ENCODE results near the gene CD247. TPM values are rescaled to one million over a fixed set of nuclear protein-coding genes. Genes with fewer than 3 reads are reported as not detected.

Gene CD247
- total and polyA plus RNA-seq, 9 of the 15 experiments (the other 6 are each of a cell fraction or from before 2014, with no cell fraction given), result 0.08 to 0.42 (median 0.28) TPM; not detected in 5

DNA sequence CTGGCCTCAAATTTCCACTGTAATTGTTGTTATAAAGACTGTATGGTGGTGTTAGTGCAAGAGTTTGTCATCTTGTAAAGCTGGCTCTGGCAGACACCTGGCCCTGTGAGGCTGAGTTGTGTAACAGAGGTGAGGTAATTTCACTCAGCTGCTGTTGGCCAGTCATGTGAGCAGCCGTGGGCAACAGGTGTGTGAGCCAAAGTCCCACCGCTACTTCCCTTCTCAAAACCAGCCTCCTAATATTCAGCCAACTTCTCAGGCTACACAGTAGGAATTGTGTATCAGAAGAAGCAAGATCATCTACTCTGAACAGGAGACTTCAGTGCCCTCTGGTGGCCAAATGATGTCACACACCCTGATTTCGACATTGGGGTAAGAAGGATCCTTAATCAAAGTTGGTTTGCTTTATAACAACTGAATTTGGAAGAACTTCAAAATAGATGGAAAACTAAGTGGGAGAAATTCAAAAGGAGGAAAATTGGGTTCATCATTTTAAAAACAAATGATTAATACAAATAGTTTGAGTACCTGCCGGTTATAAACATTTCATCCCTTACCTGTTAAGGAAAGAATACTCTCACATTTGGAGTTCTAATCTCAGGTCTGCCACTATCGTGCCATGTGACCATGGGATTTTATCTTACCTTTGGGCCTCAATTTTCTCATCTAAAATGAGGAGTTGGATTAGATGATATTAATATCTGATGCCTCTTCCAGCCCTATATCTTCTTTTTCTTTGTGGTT, 37.8 kb upstream of the CD247 start (continued):
- TF ChIP-seq, protein P1, sequence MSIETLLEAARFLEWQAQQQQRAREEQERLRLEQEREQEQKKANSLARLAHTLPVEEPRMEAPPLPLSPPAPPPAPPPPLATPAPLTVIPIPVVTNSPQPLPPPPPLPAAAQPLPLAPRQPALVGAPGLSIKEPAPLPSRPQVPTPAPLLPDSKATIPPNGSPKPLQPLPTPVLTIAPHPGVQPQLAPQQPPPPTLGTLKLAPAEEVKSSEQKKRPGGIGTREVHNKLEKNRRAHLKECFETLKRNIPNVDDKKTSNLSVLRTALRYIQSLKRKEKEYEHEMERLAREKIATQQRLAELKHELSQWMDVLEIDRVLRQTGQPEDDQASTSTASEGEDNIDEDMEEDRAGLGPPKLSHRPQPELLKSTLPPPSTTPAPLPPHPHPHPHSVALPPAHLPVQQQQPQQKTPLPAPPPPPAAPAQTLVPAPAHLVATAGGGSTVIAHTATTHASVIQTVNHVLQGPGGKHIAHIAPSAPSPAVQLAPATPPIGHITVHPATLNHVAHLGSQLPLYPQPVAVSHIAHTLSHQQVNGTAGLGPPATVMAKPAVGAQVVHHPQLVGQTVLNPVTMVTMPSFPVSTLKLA (conservative IDR thresholded peaks at IDR 0.05), result no peak; a peak in 1 of 4 replicates
- TF ChIP-seq CREM (IDR thresholded peaks at IDR 0.05; ENCODE audit: low read depth), result peak; percentile 85
- TF ChIP-seq ETV6 (IDR thresholded peaks at IDR 0.05; ENCODE audit: borderline replicate concordance in 1 of 2, low read depth in 2 of 2, low read length in 1 of 2), result no peak
- no peak for TF ChIP-seq ETV6 (CRISPR knock-in tag; IDR thresholded peaks at IDR 0.05; ENCODE audit: borderline replicate concordance)
- no peak for TF ChIP-seq ETS2 (tag; IDR thresholded peaks at IDR 0.05; ENCODE audit: borderline replicate concordance, poor library complexity, severe bottlenecking)
- no peak for TF ChIP-seq SIX5 (IDR thresholded peaks at IDR 0.05; ENCODE audit: borderline replicate concordance in 1 of 2, insufficient read depth in 1 of 2, low read depth in 1 of 2, low read length in 2 of 2)
- 0 out of 2 replicates have a peak, but pooled peaks have one; percentile 5 for TF ChIP-seq MAFF (IDR thresholded peaks at IDR 0.05; ENCODE audit: low read length)
- TF ChIP-seq SMC3 (conservative IDR thresholded peaks at IDR 0.05; ENCODE audit: insufficient read depth, low read depth, low read length), result peak; percentile 78
- no peak for TF ChIP-seq ZNF778 (CRISPR knock-in tag; IDR thresholded peaks at IDR 0.05)
- TF ChIP-seq CC2D1A (IDR thresholded peaks at IDR 0.05), result no peak
- TF ChIP-seq NCOA2 (IDR thresholded peaks at IDR 0.05; ENCODE audit: partially characterized antibody in 2 of 2), result no peak
- TF ChIP-seq, protein P2, sequence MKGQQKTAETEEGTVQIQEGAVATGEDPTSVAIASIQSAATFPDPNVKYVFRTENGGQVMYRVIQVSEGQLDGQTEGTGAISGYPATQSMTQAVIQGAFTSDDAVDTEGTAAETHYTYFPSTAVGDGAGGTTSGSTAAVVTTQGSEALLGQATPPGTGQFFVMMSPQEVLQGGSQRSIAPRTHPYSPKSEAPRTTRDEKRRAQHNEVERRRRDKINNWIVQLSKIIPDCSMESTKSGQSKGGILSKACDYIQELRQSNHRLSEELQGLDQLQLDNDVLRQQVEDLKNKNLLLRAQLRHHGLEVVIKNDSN (CRISPR knock-in tag; IDR thresholded peaks at IDR 0.05), result no peak
- TF ChIP-seq SP1 (CRISPR knock-in tag; IDR thresholded peaks at IDR 0.05), result 0 out of 2 replicates have a peak, but pooled peaks have one; percentile 11
- no peak for TF ChIP-seq GATA2 (CRISPR knock-in tag; IDR thresholded peaks at IDR 0.05)
- no peak for TF ChIP-seq SLC30A9 (CRISPR knock-in tag; IDR thresholded peaks at IDR 0.05)
- no peak for TF ChIP-seq SAP30 (IDR thresholded peaks at IDR 0.05; ENCODE audit: borderline replicate concordance, insufficient read depth, low read depth, low read length, poor library complexity, severe bottlenecking)
- no peak for TF ChIP-seq PHF21A (IDR thresholded peaks at IDR 0.05; ENCODE audit: borderline replicate concordance, low read depth)
- TF ChIP-seq MAZ (CRISPR knock-in tag; conservative IDR thresholded peaks at IDR 0.05 in 1 of 2, IDR thresholded peaks at IDR 0.05 in 1 of 2), result peak; percentile 37 to 67; a peak in 2 of 4 replicates
- TF ChIP-seq EP300 (IDR thresholded peaks at IDR 0.05; ENCODE audit: low read length), result 0 out of 2 replicates have a peak, but pooled peaks have one; percentile 29
- TF ChIP-seq NCOR1 (IDR thresholded peaks at IDR 0.05), result no peak
- TF ChIP-seq, protein P3, sequence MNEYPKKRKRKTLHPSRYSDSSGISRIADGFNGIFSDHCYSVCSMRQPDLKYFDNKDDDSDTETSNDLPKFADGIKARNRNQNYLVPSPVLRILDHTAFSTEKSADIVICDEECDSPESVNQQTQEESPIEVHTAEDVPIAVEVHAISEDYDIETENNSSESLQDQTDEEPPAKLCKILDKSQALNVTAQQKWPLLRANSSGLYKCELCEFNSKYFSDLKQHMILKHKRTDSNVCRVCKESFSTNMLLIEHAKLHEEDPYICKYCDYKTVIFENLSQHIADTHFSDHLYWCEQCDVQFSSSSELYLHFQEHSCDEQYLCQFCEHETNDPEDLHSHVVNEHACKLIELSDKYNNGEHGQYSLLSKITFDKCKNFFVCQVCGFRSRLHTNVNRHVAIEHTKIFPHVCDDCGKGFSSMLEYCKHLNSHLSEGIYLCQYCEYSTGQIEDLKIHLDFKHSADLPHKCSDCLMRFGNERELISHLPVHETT (CRISPR knock-in tag; conservative IDR thresholded peaks at IDR 0.05 in 1 of 2, IDR thresholded peaks at IDR 0.05 in 1 of 2), result no peak
- TF ChIP-seq, protein P4, sequence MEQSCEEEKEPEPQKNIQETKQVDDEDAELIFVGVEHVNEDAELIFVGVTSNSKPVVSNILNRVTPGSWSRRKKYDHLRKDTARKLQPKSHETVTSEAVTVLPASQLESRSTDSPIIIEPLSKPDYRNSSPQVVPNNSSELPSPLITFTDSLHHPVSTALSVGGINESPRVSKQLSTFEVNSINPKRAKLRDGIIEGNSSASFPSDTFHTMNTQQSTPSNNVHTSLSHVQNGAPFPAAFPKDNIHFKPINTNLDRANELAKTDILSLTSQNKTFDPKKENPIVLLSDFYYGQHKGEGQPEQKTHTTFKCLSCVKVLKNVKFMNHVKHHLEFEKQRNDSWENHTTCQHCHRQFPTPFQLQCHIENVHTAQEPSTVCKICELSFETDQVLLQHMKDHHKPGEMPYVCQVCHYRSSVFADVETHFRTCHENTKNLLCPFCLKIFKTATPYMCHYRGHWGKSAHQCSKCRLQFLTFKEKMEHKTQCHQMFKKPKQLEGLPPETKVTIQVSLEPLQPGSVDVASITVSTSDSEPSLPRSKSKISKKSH (CRISPR knock-in tag; IDR thresholded peaks at IDR 0.05), result no peak
